GM12892 (cell line): ENCODE data around the gene WFS1.

Experiments
- POLR2A ChIP-seq: IDR thresholded peaks from 2 replicates; pipeline ENCODE4 v1.6.1; 2011; ENCODE audit warnings: low read depth, low read length, control low read depth
- POLR2AphosphoS5 ChIP-seq: IDR thresholded peaks from 2 replicates; pipeline ENCODE4 v1.6.1; 2011; ENCODE audit warnings: low read depth, low read length, control low read depth
- TAF1 ChIP-seq: IDR thresholded peaks from 2 replicates; pipeline ENCODE4 v1.6.1; 2011; ENCODE audit warnings: low read depth, mild to moderate bottlenecking, control low read depth, low read length, borderline replicate concordance

- TF ChIP-seq POLR2A, result no peak
- TF ChIP-seq POLR2AphosphoS5, result no peak
- TF ChIP-seq TAF1, result no peak
These were observed 10.9 kb upstream of the WFS1 start for GRCh38 chr4:6258741-6259140.
